Activated T-helper 1 cell treated with Interleukin-2 at 50 U/mL for 16 hours (primary cell): ENCODE results near the gene NUP205.
A peak's percentile ranks its signal among the peaks of the same experiment; 100 is the strongest.

Experiments used
- DNase-seq: peaks from one replicate; pipeline ENCODE4 v3.0.0-alpha.2; 2020; ENCODE audit warnings: low read depth

NUP205 gene

GRCh38 chr7:135539629-135540028 lies 18.1 kb upstream of the NUP205 start:
- DNase-seq, result no peak

GRCh38 chr7:135541029-135541428 lies 16.7 kb upstream of the NUP205 start:
- no peak for DNase-seq

GRCh38 chr7:135550196-135550595 lies 7.5 kb upstream of the NUP205 start:
- DNase-seq, result no peak

- DNase-seq, result no peak
These were observed 5.6 kb upstream of the NUP205 start for GRCh38 chr7:135552148-135552547.

- no peak for DNase-seq
These were observed 4.4 kb upstream of the NUP205 start for GRCh38 chr7:135553346-135553745.

GRCh38 chr7:135558337-135558767 lies 635 bp downstream of the NUP205 start:
- DNase-seq, result peak; percentile 37

- no peak for DNase-seq
These were observed 1.2 kb downstream of the NUP205 start for GRCh38 chr7:135558881-135559280.

- no peak for DNase-seq
These were observed 2.9 kb downstream of the NUP205 start for GRCh38 chr7:135560631-135561030.

- no peak for DNase-seq
These were observed 5.0 kb downstream of the NUP205 start for GRCh38 chr7:135562720-135563119.

- DNase-seq, result no peak
These were observed 14.1 kb downstream of the NUP205 start for GRCh38 chr7:135571834-135572233.

GRCh38 chr7:135573541-135573940 lies 15.8 kb downstream of the NUP205 start:
- no peak for DNase-seq

- DNase-seq, result no peak
These were observed 17.6 kb downstream of the NUP205 start for GRCh38 chr7:135575296-135575695.

- no peak for DNase-seq
These were observed 20.9 kb downstream of the NUP205 start for GRCh38 chr7:135578569-135578968.

- no peak for DNase-seq
These were observed 26.9 kb downstream of the NUP205 start for GRCh38 chr7:135584362-135585353.

- no peak for DNase-seq
These were observed 39.6 kb downstream of the NUP205 start for GRCh38 chr7:135597181-135597925.

- no peak for DNase-seq
These were observed 40.2 kb downstream of the NUP205 start for GRCh38 chr7:135597926-135598305.

- no peak for DNase-seq
These were observed 41.8 kb downstream of the NUP205 start for GRCh38 chr7:135599471-135599870.

- DNase-seq, result no peak
These were observed 42.5 kb downstream of the NUP205 start for GRCh38 chr7:135600226-135600625.

- no peak for DNase-seq
These were observed 43.5 kb downstream of the NUP205 start for GRCh38 chr7:135601182-135601581.

- no peak for DNase-seq
These were observed 44.6 kb downstream of the NUP205 start for GRCh38 chr7:135602304-135602703.

- no peak for DNase-seq
These were observed 58.4 kb downstream of the NUP205 start for GRCh38 chr7:135616136-135616535.

GRCh38 chr7:135617781-135618180 lies 60.1 kb downstream of the NUP205 start:
- DNase-seq, result no peak

GRCh38 chr7:135618510-135618909 lies 60.8 kb downstream of the NUP205 start:
- DNase-seq, result no peak
